ENCODE results near the gene FOXP1.

The FOXP1 gene

GRCh38 chr3:71052716-71053115 is 530.8 kb downstream of the FOXP1 start:
- no peak for TF ChIP-seq CTCF (IDR thresholded peaks at IDR 0.05; ENCODE audit: low read depth, low read length)

GRCh38 chr3:71051893-71052687 is 531.4 kb downstream of the FOXP1 start:
- H3K4me3 ChIP-seq (ENCODE audit: low read depth, low read length): no peak overlapping the region
- no peak for TF ChIP-seq CTCF (IDR thresholded peaks at IDR 0.05; ENCODE audit: low read depth, low read length)

More at GRCh38 chr3:71052716-71053115, 530.8 kb downstream of the FOXP1 start:
- no peak overlapping the region for H3K4me3 ChIP-seq (ENCODE audit: low read depth, low read length)

- no peak overlapping the region for H3K4me3 ChIP-seq (ENCODE audit: low read depth, low read length)
- TF ChIP-seq CTCF (IDR thresholded peaks at IDR 0.05; ENCODE audit: low read depth, low read length): no peak
Observed at GRCh38 chr3:71051259-71051595, 532.3 kb downstream of the FOXP1 start.

GRCh38 chr3:71050538-71051258 is 532.8 kb downstream of the FOXP1 start:
- no peak overlapping the region for H3K4me3 ChIP-seq (ENCODE audit: low read depth, low read length)
- no peak for TF ChIP-seq CTCF (IDR thresholded peaks at IDR 0.05; ENCODE audit: low read depth, low read length)

GRCh38 chr3:71050166-71050537 is 533.4 kb downstream of the FOXP1 start:
- H3K4me3 ChIP-seq (ENCODE audit: low read depth, low read length): no peak overlapping the region
- TF ChIP-seq CTCF (IDR thresholded peaks at IDR 0.05; ENCODE audit: low read depth, low read length): no peak

- no peak overlapping the region for H3K4me3 ChIP-seq (ENCODE audit: low read depth, low read length)
- no peak for TF ChIP-seq CTCF (IDR thresholded peaks at IDR 0.05; ENCODE audit: low read depth, low read length)
Observed at GRCh38 chr3:71048948-71049347, 534.6 kb downstream of the FOXP1 start.

Data from WI38 (cell line).